Uterus (tissue), 2 donors: ENCODE measurements around the gene CTPS2.
"Not testable (repeated sequence)": the region's sequence is repeated elsewhere in the genome, so short reads cannot be mapped to it uniquely, and the experiment has no call there.

Experiments used
- CTCF ChIP-seq, 4 experiments: fragments of 200-600 bp in 2 of 4; fragments of 450-650 bp in 2 of 4; sonication (generic) in 2 of 4; IDR thresholded peaks; one replicate each; pipeline ENCODE4 v1.5.1; 2016 to 2019; ENCODE audit warnings: antibody characterized with exemption in 4 of 4, mild to moderate bottlenecking in 2 of 4, moderate library complexity in 1 of 4
- POLR2A ChIP-seq, 2 donors: fragments of 450-650 bp; IDR thresholded peaks; one replicate each; pipeline ENCODE4 v1.6.1; 2016; ENCODE audit warnings: antibody characterized with exemption in 2 of 2, mild to moderate bottlenecking in 1 of 2, moderate library complexity in 1 of 2

- not testable (repeated sequence) for TF ChIP-seq CTCF, POLR2A (IDR thresholded peaks at IDR 0.05)
These were observed 84.0 kb downstream of the CTPS2 start for GRCh38 chrX:16628511-16628910.
